MCF 10A (cell line): ENCODE data around the gene RAPGEF5. TPM values are rescaled to one million over a fixed set of nuclear protein-coding genes. Genes with fewer than 3 reads are reported as not detected.
A peak's percentile ranks its signal among the peaks of the same experiment; 100 is the strongest.

Source experiments
- BruUV-seq: library from RNA; stranded (reverse); fragments of 400-500 nt; replicated peaks from 2 replicates; lab custom pipeline; 2021; lab: Mats Ljungman, UMichigan
- CTCF ChIA-PET: fragments of 300-600 bp; sonication (Branson Sonifier 250); formaldehyde crosslinking; extraction: SDS; loops from one replicate; lab custom pipeline; 2021; ENCODE audit warnings: antibody characterized with exemption, inconsistent platforms; lab: Yijun Ruan, JAX
- POLR2A ChIA-PET: fragments of 300-600, 350-650 bp; sonication (Branson Sonifier 250); formaldehyde crosslinking; extraction: SDS; loops from one replicate; lab custom pipeline; 2020; ENCODE audit warnings: antibody characterized with exemption, inconsistent platforms; lab: Yijun Ruan, JAX
- DNase-seq: peaks from one replicate; pipeline ENCODE4 v3.0.0-alpha.2; 2018; ENCODE audit not compliant: unreplicated experiment
- H3K27ac Mint-ChIP-seq: one replicate; pipeline ENCODE4 v1.8.0; 2022; ENCODE audit warnings: mild to moderate bottlenecking, low read depth, mixed read lengths; ENCODE audit not compliant: unreplicated experiment
- H3K27me3 Mint-ChIP-seq: one replicate; pipeline ENCODE4 v1.8.0; 2022; ENCODE audit warnings: mixed read lengths; ENCODE audit not compliant: insufficient read depth, unreplicated experiment
- H3K36me3 Mint-ChIP-seq: one replicate; pipeline ENCODE4 v1.8.0; 2022; ENCODE audit warnings: mild to moderate bottlenecking, moderate library complexity, mixed read lengths; ENCODE audit not compliant: insufficient read depth, unreplicated experiment
- H3K4me1 Mint-ChIP-seq: one replicate; pipeline ENCODE4 v1.8.0; 2022; ENCODE audit warnings: mixed read lengths; ENCODE audit not compliant: insufficient read depth, unreplicated experiment
- H3K4me3 Mint-ChIP-seq: one replicate; pipeline ENCODE4 v1.8.0; 2022; ENCODE audit warnings: mild to moderate bottlenecking, moderate library complexity, mixed read lengths; ENCODE audit not compliant: unreplicated experiment
- H3K9me3 Mint-ChIP-seq: one replicate; pipeline ENCODE4 v1.8.0; 2022; ENCODE audit warnings: mixed read lengths; ENCODE audit not compliant: unreplicated experiment
- intact Hi-C: fragments of 100-400 bp; cut with micrococcal nuclease; formaldehyde crosslinking; loops from 2 replicates; pipeline ENCODE4 v1.14.1; 2022
- total RNA-seq: library from RNA; stranded (reverse); gene quantifications from 2 replicates; pipeline ENCODE4 v1.2.3, GENCODE V29; 2022
- TF ChIP-seq, protein P1 (sequence below): fragments of 200-600 bp; IDR thresholded peaks from one replicate; pipeline ENCODE4 v1.8.0; 2022; ENCODE audit warnings: antibody characterized with exemption, mild to moderate bottlenecking; ENCODE audit not compliant: unreplicated experiment

RAPGEF5 gene
- total RNA-seq, 1 experiment from 2014 or later, result 1.9 TPM

DNA sequence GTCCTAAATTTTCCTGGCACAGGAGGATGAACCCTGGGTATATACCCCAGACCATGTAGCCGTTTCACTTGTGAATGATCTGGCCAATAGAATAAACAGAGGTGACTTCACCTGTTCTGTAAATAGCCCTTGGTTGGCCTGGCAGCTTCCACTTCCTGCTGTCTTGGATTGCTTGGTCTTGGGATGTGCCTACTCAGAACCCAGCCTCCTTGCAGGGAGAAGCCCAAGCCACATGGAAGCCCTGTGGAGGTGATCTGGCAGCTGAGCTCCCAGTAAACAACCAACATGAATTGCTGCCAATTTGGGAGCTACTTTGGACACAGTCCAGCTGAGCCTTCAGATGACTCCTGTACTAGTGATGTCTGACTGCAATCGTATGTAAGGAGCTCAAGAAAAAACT lies 4.8 kb upstream of the RAPGEF5 start:
- H3K9me3 Mint-ChIP-seq, result no peaks in the 10 kb centered on the region
- intact Hi-C loops, result no loop called here
- ChIA-PET CTCF (interaction anchor here (0.7 to 2.7 kb wide), 3 partner anchors 251 to 279 kb away, joined by 3 to 14 read pairs (median 4); no protein-coding TSS in a partner anchor), POLR2A (interaction anchor here (0.7 to 2.4 kb wide), 5 partner anchors 11 to 69 kb away, joined by 3 to 7 read pairs (median 4); no protein-coding TSS in a partner anchor)
- H3K4me3 Mint-ChIP-seq, result no peak overlapping the region
- peak; percentile 93 for DNase-seq
- BruUV-seq, result no TSS peak
- no peak overlapping the region for H3K27ac Mint-ChIP-seq
- TF ChIP-seq, protein P1, sequence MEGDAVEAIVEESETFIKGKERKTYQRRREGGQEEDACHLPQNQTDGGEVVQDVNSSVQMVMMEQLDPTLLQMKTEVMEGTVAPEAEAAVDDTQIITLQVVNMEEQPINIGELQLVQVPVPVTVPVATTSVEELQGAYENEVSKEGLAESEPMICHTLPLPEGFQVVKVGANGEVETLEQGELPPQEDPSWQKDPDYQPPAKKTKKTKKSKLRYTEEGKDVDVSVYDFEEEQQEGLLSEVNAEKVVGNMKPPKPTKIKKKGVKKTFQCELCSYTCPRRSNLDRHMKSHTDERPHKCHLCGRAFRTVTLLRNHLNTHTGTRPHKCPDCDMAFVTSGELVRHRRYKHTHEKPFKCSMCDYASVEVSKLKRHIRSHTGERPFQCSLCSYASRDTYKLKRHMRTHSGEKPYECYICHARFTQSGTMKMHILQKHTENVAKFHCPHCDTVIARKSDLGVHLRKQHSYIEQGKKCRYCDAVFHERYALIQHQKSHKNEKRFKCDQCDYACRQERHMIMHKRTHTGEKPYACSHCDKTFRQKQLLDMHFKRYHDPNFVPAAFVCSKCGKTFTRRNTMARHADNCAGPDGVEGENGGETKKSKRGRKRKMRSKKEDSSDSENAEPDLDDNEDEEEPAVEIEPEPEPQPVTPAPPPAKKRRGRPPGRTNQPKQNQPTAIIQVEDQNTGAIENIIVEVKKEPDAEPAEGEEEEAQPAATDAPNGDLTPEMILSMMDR, result no peak
- H3K27me3 Mint-ChIP-seq, result no peaks in the 10 kb centered on the region
- peaks cover 21% of the 10 kb centered on the region for H3K4me1 Mint-ChIP-seq
- peaks cover 6% of the 10 kb centered on the region for H3K36me3 Mint-ChIP-seq

DNA sequence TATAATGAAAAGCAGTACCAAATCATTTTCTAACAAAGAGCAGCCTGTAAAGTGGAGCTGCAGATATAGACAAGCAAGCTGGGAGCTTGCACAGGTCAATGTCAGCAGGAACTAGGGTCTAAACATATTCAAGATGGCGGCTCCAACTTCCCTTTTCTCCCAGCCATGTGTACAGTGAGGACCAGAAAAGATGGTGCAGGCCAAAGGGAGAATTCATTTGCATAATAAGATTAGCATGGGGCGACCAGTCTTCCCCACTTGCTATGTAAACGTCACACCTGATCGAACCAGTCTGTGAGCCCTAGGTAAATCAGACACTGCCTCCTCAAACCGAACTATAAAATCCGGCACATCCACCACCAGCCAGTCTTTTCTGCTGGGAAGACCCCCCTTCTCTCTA lies 4.4 kb upstream of the RAPGEF5 start:
- no TSS peak for BruUV-seq
- DNase-seq, result no peak
- Mint-ChIP-seq H3K36me3 (peaks cover 6% of the 10 kb centered on the region), H3K27ac (no peak overlapping the region), H3K4me3 (no peak overlapping the region), H3K27me3 (no peaks in the 10 kb centered on the region), H3K9me3 (no peaks in the 10 kb centered on the region), H3K4me1 (peaks cover 21% of the 10 kb centered on the region)
- CTCF ChIA-PET, result interaction anchor here (0.7 to 2.7 kb wide), 3 partner anchors 251 to 256 kb away, joined by 4 to 14 read pairs (median 5); no protein-coding TSS in a partner anchor
- TF ChIP-seq, protein P1, result no peak
- POLR2A ChIA-PET, result interaction anchor here (0.7 to 2.4 kb wide), 2 partner anchors 13 to 40 kb away, joined by 4 to 7 read pairs; no protein-coding TSS in a partner anchor
- intact Hi-C loops, result no loop called here

DNA sequence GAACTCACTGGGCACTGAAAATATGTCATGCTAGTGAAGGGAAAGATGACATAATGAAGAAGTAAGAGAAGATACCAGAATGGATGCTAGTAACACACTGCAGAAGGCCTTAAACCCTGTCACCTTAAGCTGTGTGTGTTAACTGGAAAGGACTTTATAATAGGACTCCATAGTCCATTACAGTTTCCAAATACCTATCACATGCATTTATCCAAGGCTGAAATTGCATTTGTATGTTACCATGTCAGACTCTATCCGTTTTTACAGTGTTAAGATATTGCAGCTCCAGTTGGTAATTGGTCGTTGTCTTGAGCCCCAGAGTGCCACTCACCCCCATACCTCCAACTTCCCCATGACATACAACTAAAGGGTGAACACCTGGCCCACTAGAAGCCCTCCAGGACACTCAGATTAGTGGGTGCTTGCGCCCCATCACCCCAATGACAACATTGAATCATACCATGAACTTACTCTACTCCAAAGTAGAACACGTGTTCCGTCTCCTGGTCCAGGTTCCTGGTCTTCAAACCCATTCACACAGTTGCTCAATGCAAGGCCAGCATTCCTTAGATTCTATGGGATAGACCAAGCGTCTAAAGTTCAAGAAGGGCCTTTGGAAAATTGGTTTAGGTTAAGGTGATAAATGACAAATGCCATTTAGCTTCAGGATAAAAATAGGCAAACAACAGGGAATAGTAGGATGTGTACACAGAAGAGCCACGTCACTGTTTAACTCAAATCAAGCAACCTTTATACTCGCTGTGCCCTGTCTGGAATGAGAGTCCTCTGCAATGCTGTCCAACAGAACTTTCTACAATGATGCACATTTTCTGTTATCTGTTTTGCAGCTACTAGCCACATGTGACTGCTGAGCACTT lies 2.1 kb upstream of the RAPGEF5 start:
- Mint-ChIP-seq H3K9me3 (no peaks in the 10 kb centered on the region), H3K4me1 (peaks cover 30% of the 10 kb centered on the region), H3K4me3 (no peak overlapping the region), H3K27ac (no peak overlapping the region), H3K27me3 (no peaks in the 10 kb centered on the region), H3K36me3 (peaks cover 6% of the 10 kb centered on the region)
- no TSS peak for BruUV-seq
- ChIA-PET POLR2A (interaction anchor here (0.6 to 1.4 kb wide), 5 partner anchors 12 to 565 kb away, joined by 3 to 4 read pairs (median 3); no protein-coding TSS in a partner anchor), CTCF (interaction anchor here (1.1 to 2.1 kb wide), 4 partner anchors 95 to 249 kb away, joined by 3 to 5 read pairs (median 4); no protein-coding TSS in a partner anchor)
- no peak for DNase-seq
- intact Hi-C loops, result loop anchor here (10.0 kb wide), 1 partner anchor 96 kb away; no protein-coding TSS in a partner anchor
- TF ChIP-seq, protein P1, result no peak
